Islet of Langerhans (tissue), 1 donor: Measurements from ENCODE around the gene AGPAT4.

ENCODE experiments used
- FAIRE-seq: peaks from one replicate; lab custom pipeline; 2011; peaks lifted over from hg19 to GRCh38; lab: Jason Lieb, UNC

Gene AGPAT4

DNA sequence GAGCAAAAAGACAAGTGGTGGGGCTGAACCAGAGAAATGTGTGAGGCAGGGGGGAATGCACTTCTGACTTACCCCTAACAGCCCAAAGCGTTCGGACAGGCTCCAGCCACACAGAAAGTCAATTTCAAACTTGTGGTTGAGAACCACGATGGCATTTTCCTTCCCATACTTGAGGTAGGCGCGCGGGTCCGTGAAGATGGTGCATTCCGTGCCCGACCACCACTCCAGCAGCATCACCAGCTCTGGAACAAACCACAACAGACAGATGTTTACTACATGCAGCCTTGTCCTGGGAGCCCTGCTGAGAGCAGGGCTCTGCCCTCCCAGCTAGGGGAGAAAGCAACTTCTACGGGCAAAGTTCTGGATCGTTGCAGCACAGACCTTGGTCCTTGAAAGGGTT lies 107.7 kb downstream of the AGPAT4 start:
- no peak for FAIRE-seq

DNA sequence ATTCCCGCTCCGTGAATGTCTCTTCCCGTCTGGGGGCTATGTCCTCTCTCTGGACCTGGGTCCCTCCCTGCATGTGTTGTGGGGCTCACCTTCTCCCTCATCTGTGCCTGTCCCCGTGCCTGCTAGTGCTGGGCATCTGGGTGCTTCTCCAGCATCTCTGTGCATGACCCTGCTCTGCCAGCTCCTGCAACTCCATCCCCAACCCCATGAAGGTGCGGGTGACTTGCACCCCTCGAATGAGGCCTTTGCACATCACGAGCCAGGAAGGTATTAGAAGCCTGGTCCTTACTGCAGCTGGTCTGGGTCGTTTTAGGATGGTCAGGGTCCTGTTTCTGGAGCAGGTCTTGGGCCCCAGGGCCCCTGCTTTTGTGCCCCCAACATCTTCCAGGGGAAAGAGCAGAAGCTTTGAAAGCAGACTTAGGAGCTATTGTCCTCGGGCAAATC lies 109.7 kb downstream of the AGPAT4 start:
- FAIRE-seq, result no peak

- no peak for FAIRE-seq
Observed at GRCh38 chr6:161163466-161164181, 110.2 kb downstream of the AGPAT4 start.

DNA sequence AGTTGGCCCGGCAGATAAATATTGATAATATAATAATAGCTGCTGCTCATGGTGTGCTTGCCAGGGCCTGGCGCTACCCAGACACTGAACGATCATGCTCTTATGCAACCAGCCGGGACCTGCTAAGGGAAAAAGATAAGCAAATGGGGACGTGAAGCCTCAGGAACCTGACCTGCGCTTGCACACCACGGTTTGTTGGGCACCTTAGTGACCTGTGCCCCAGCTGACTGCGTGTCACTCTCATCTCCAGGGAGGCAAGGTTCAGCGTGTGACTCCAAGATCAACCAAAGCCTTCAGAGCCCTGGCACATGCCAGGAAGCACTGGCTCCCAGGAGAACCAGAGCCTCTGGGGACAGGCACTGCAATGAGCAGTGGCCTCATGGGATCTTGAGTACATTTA lies 111.1 kb downstream of the AGPAT4 start:
- no peak for FAIRE-seq

DNA sequence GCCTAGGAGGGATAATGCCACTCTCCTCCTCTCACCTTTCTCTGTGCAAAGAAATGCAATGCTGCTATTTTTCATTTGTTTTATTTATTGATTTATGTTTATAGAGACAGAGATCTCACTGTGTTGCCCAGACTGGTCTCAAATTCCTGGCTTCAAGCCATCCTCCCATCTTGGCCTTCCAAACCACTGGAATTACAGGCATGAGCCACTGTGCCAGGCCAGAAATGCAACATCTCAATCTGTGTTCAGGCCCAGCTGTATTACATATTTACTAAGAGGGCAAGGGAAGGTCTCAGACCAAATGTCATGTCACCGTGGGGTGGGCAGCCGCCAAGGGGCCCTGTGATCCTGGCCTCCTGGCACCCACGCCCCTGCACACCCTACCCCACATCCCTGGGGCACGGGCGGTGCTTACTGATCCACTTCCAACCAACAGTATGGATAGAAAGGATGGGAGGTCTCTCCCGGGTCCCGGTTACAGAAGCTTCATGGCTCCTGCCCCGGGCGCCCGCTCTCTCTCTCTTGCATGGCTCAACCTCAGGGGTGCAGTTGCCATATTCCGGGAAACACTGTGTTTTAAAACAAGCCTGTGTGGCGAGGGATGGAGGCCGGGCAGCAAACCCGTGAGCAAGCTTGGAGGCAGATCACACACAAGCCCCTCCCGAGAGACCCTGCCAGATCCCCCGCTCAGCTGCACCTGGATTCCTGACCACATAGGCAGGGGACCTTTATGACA lies 111.8 kb downstream of the AGPAT4 start:
- FAIRE-seq, result no peak

DNA sequence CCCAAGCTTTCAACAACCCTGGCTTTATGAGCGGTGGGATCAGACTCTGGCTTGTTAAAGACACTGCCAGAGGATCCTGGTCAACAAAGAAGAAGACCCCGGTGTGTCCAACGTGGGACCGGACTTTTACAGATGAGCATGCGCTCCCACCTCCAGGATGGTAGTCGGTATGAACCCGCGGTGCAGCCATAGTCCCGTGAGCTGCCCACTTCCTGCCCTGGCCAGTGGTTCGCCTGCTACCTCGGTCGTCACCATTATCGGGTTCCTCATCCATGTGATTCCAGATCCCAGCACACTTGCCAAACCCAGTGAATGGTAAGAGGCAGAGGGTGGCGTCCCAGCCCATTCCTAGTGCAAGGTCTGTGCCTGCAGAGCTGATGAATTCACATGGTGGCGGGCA lies 112.7 kb downstream of the AGPAT4 start:
- FAIRE-seq, result no peak

DNA sequence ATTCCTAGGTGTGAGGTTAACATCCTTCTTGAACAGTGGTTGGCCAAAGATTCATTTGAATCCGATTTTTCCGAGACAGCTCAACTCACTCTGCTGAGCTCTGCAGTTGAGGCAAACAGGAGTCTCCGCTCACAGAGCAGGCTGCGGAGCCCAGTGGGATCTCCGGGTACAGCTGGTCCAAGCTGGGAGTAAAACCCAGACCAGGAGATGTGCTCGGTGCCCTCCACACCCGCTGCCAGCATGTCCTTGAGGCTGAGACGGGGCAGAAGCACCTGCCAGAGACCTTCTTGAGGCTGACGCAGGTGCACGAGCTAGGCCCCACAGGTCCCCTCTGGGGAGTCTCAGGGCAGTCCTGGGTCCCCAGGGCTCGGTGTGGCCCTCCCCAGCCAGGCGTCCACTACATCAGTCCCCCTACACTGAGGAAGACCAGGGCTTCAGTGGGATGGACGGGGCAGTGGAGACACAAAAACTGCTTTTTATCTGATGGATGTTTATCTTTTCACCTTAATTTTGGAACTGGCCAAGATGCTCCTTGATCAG lies 119.0 kb downstream of the AGPAT4 start:
- no peak for FAIRE-seq

- FAIRE-seq, result no peak
Observed at GRCh38 chr6:161153725-161154124, 120.1 kb downstream of the AGPAT4 start.

DNA sequence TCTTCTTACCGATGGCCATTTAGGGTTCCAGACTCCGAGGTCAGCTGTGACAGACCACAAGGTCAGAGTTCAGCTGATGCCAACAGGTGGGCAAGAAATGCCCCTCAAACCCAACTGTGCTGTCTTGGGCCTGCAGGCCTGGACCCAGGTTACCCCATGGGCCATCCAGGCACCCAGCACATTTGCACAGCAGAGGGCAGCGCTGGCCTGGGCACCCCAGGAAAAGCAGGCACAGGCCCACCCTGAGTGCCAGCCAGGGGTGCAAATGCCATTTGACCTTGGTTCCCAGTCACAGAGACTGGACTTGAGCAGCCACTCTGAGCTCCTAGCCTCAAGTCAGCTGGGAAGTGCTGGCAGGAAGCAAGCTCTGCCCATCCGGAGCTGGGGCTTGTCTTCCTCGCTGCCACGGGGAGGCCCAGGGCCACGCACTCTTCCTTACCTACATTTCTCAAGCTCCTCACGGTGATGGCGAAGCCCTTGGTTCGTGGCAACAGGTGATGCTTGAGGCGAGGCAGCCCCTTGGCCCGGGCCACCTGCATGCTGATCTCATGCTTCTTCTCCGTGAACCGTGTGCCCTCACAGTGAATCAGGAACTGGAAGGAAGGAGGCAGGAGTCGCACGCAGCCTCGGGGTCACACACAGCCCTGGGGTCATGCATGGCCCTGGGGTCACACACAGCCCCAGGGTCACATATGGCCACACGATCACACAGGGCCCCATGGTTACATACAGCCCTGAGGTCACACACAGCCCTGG lies 120.8 kb downstream of the AGPAT4 start:
- no peak for FAIRE-seq

DNA sequence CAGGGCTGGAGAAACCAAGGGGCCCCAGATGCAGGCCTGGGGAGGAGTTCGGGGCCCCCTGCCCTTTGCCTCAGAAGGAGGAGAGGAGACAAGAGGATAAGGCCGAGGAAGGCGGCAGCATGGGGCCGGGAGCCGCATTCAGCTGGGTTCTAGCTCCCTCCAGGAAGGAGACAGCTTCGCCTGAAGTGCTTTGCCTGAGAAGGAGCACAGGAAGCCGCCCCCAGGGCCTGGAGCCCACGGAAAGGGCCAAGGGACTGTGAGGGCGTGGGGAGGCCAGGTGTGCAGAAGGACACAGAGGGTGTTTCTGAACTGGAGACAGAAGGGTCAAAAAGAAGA lies 121.4 kb downstream of the AGPAT4 start:
- FAIRE-seq, result no peak

GRCh38 chr6:161151660-161152526 lies 122.0 kb downstream of the AGPAT4 start:
- no peak for FAIRE-seq

DNA sequence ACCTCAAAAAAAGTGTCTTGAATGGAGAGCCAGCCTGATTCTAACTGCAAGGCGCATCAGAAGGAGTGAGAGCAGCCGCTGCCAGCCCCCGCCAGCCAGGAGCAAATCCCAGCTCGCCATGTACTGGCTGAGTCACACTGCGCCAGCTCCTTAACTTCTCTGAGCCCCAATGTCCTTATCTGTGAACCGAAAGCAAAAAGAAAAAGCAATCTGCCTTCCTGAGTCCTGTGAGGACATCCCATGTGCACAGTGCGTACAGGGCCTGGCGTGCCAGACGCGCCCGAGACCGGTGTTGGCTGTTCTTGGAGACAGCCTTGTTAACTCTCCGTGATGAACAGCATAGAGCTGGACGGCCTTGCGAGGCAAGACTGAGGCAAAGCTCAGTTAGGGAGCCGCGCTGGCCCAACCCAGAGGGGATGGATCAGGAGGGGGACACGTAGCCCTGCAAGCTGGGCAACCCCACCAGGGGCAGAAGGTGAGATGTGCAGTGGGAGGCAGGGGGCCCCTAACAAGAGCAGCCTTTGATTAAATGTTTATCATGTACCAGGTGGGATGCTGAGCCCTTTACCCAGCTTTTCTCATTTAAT lies 122.7 kb downstream of the AGPAT4 start:
- no peak for FAIRE-seq

GRCh38 chr6:161150566-161150965 lies 123.3 kb downstream of the AGPAT4 start:
- no peak for FAIRE-seq

GRCh38 chr6:161150136-161150535 lies 123.7 kb downstream of the AGPAT4 start:
- no peak for FAIRE-seq

DNA sequence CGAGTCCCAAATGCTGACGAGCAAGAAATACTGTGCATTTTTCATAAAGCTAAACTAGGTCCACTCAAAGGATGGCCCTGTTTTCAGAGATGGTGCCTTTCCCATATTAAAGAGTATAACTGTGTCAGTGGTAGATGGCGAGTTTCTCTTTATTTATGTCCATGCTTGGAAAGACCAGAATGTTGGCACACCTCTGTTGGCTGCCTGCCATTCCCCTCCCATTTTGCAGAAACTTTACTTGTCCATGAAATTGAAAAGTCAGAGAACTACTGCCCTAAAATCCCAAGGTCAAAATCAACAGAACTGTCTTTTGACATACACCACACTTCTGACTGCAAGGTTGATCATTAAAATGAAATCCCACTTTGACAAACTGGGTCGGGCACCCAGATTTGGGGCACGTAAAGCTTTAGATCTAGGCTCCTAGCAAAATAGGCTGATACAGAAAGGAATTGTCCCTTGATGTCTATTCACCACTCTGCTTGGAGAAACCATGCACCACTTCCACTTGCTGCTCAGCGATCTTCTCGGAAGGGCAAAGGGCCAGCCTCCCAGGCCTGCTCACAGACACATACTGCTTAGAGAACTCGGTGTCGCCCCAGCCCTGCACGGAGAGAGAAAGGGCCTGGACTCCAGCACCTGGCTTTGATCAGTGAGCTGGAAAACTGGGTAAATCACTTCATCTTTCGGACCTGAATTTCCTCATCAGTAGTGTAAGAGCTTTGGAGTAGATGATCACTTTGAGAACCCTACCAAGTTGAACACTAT lies 130.0 kb downstream of the AGPAT4 start:
- FAIRE-seq, result no peak

- FAIRE-seq, result no peak
Observed at GRCh38 chr6:161142957-161143296, 130.9 kb downstream of the AGPAT4 start.

DNA sequence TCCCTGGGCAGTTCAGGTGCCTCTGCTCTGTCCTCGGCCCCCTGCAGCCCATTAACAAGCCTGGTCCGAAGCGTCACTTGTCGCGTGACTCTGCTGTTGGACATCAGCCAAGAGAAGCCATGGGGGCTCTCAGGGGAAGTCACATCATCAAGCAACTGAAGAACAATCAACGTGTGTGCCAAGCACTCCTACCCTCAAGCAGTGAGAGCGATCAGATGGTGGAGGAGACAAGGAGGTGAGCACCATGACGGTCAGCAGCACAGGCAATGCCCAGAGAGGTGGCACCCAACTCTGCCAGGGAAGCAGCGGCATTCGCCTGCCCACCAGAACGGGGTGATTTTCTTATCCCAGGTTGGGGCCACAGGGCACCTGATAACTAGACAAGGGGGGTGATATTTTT lies 132.7 kb downstream of the AGPAT4 start:
- no peak for FAIRE-seq

DNA sequence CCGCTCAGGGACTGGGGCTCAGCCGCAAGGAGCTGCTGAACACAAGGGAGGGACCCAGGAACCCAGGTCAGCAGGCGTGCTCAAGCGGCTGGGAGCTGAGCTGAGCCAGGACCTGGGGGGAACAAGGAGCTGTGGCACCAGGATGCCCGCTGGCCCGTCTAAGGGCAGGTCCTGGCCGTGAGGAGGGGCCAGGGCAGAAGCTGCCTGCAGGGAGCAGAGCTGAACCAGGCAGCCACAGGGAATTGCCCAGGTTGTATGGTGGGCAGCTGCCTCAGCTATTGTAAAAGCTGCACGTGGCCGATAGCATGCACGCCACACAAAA lies 133.3 kb downstream of the AGPAT4 start:
- no peak for FAIRE-seq

DNA sequence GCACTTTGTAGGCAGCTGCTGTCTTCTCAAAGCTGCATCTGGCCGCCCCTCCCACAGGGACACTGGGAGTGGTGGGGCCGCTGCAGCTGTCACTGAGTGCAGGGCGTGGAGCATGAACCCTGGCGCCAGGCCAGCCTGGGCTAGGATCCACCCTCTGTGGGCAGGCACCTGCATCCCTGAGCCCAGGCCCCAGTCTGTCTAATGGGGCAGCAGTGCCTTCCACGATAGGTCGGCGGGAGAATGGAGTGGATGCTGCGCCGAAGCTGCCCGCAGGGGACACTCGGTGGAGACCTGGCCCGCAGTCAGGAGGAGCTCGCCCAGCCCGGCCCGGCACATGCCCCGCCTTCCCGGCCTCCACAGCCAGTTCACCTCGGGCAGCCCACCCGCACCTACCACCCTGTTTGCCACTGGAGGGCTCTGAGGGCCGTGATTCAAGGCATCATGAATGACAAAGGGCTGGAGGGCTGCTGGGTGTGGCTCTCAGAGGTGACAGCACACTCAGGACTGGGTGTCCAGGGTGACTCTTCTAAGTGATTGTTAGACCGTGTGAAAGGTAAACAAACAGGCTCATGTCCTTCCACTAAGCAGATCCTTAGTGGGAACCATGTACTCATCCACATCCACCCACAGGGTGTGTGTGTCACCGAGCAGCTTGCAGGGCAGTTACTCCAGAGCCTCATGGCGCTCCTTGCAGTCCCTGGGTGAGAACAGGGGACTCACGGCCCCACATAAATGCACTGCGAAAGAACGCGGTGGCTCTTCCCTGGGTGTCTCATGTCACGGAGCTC lies 133.9 kb downstream of the AGPAT4 start:
- no peak for FAIRE-seq

- FAIRE-seq, result no peak
Observed at GRCh38 chr6:161139304-161139765, 134.5 kb downstream of the AGPAT4 start.
